IMR-90 (cell line): ENCODE measurements around the gene CDH23. TPM values are rescaled to one million over a fixed set of nuclear protein-coding genes. Genes with fewer than 3 reads are reported as not detected.

Source experiments
- ATAC-seq: fragments of 200-7000 bp; cut with Tn5 transposase; 2 replicates; pipeline ENCODE4 v1.9.1; 2020; ENCODE audit warnings: low read depth, mild to moderate bottlenecking, moderate library complexity
- BruUV-seq: library from RNA; stranded (reverse); fragments of 400-500 nt; replicated peaks from 2 replicates; lab custom pipeline; 2021; lab: Mats Ljungman, UMichigan
- CTCF ChIA-PET: fragments of 300-600 bp; formaldehyde crosslinking; extraction: SDS; loops from one replicate; lab custom pipeline; 2021; ENCODE audit warnings: antibody characterized with exemption; lab: Yijun Ruan, JAX
- POLR2A ChIA-PET: fragments of 300-600 bp; sonication (Branson Sonifier 250); formaldehyde crosslinking; loops from one replicate; lab custom pipeline; 2022; ENCODE audit warnings: antibody characterized with exemption; ENCODE audit not compliant: unreplicated experiment; lab: Charles Lee
- DNase-seq: peaks from one replicate; pipeline ENCODE4 v3.0.0; 2013
- H2AFZ ChIP-seq: replicated peaks from 2 replicates; pipeline ENCODE3; 2013; ENCODE audit warnings: low read length, mild to moderate bottlenecking; ENCODE audit not compliant: poor library complexity
- H2AK5ac ChIP-seq: 2 replicates; pipeline ENCODE4 v1.6.1; 2013; ENCODE audit warnings: low read depth, low read length, inconsistent platforms
- H2AK9ac ChIP-seq: replicated peaks from 2 replicates; pipeline ENCODE3; 2013; ENCODE audit warnings: mild to moderate bottlenecking, low read depth, low read length, moderate library complexity; ENCODE audit not compliant: poor library complexity
- H2BK120ac ChIP-seq: 2 replicates; pipeline ENCODE4 v1.6.1; 2013; ENCODE audit warnings: low read depth, low read length, inconsistent platforms
- H2BK15ac ChIP-seq: 3 replicates; pipeline ENCODE4 v1.6.1; 2013; ENCODE audit warnings: low read depth, low read length, inconsistent platforms
- H2BK20ac ChIP-seq: 2 replicates; pipeline ENCODE4 v1.6.1; 2013; ENCODE audit warnings: low read depth, mild to moderate bottlenecking, inconsistent platforms, low read length, moderate library complexity
- H2BK5ac ChIP-seq: 2 replicates; pipeline ENCODE4 v1.6.1; 2013; ENCODE audit warnings: mild to moderate bottlenecking, low read depth, low read length, inconsistent platforms; ENCODE audit not compliant: poor library complexity, severe bottlenecking
- H3K14ac ChIP-seq: replicated peaks from 2 replicates; pipeline ENCODE4 v1.6.1; 2013; ENCODE audit warnings: low read depth, low read length, inconsistent platforms
- H3K18ac ChIP-seq: 2 replicates; pipeline ENCODE4 v1.6.1; 2013; ENCODE audit warnings: low read depth, low read length, control low read depth
- H3K23ac ChIP-seq: 2 replicates; pipeline ENCODE4 v1.6.1; 2013; ENCODE audit warnings: low read depth, low read length, inconsistent platforms
- H3K27ac ChIP-seq: 2 replicates; pipeline ENCODE4 v1.5.1; 2013; ENCODE audit warnings: mild to moderate bottlenecking, control low read depth, low read length; ENCODE audit not compliant: insufficient read depth
- H3K27me3 ChIP-seq: 2 replicates; pipeline ENCODE4 v1.6.1; 2013; ENCODE audit warnings: low read length; ENCODE audit not compliant: control insufficient read depth, insufficient read depth
- H3K36me3 ChIP-seq: 2 replicates; pipeline ENCODE4 v1.6.1; 2013; ENCODE audit warnings: low read length, mixed read lengths; ENCODE audit not compliant: control insufficient read depth, insufficient read depth
- H3K4ac ChIP-seq: 2 replicates; pipeline ENCODE4 v1.6.1; 2013; ENCODE audit warnings: low read depth, low read length, inconsistent platforms
- H3K4me1 ChIP-seq: 2 replicates; pipeline ENCODE4 v1.6.1; 2013; ENCODE audit warnings: low read length, mixed read lengths; ENCODE audit not compliant: control insufficient read depth, insufficient read depth
- H3K4me2 ChIP-seq: 2 replicates; pipeline ENCODE4 v1.6.1; 2013; ENCODE audit warnings: low read depth, mild to moderate bottlenecking, control low read depth, low read length, moderate library complexity
- H3K4me3 ChIP-seq: 2 replicates; pipeline ENCODE4 v1.5.1; 2013; ENCODE audit warnings: low read depth, mild to moderate bottlenecking, control low read depth, low read length, moderate library complexity; ENCODE audit not compliant: insufficient read depth
- H3K56ac ChIP-seq: 2 replicates; pipeline ENCODE4 v1.6.1; 2013; ENCODE audit warnings: low read length, inconsistent platforms; ENCODE audit not compliant: insufficient read depth; ENCODE audit errors: extremely low read depth
- H3K79me1 ChIP-seq, 2 experiments: 2 replicates each; pipeline ENCODE4 v1.6.1; 2013; ENCODE audit warnings: low read length in 2 of 2, inconsistent platforms in 1 of 2, low read depth in 1 of 2
- H3K9ac ChIP-seq: 2 replicates; pipeline ENCODE4 v1.6.1; 2013; ENCODE audit warnings: low read depth, low read length, control low read depth
- H3K9me1 ChIP-seq: 2 replicates; pipeline ENCODE4 v1.6.1; 2013; ENCODE audit warnings: low read length, inconsistent platforms; ENCODE audit not compliant: insufficient read depth
- H3K9me3 ChIP-seq: 2 replicates; pipeline ENCODE4 v1.6.1; 2013; ENCODE audit warnings: low read length; ENCODE audit not compliant: control insufficient read depth, insufficient read depth
- H4K20me1 ChIP-seq: 2 replicates; pipeline ENCODE4 v1.6.1; 2013; ENCODE audit warnings: low read length, inconsistent platforms; ENCODE audit not compliant: insufficient read depth
- H4K5ac ChIP-seq: 2 replicates; pipeline ENCODE4 v1.6.1; 2013; ENCODE audit warnings: mild to moderate bottlenecking, low read depth, low read length, control low read depth
- H4K8ac ChIP-seq, 2 experiments: 2 replicates each; pipeline ENCODE4 v1.6.1; 2013; ENCODE audit warnings: low read depth in 2 of 2, low read length in 2 of 2, control low read depth in 1 of 2, inconsistent platforms in 1 of 2
- H4K91ac ChIP-seq: 2 replicates; pipeline ENCODE4 v1.6.1; 2013; ENCODE audit warnings: low read depth, low read length, inconsistent platforms; ENCODE audit not compliant: insufficient read depth
- BHLHE40 ChIP-seq: fragments of 150-350 bp; IDR thresholded peaks from 2 replicates; pipeline ENCODE4 v1.6.1; 2016; ENCODE audit warnings: mild to moderate bottlenecking, low read depth, low read length
- CEBPB ChIP-seq: IDR thresholded peaks from 2 replicates; pipeline ENCODE4 v1.6.1; 2012; ENCODE audit warnings: low read depth, low read length, improper control_type of control experiment
- CTCF ChIP-seq: conservative IDR thresholded peaks from 2 replicates; pipeline ENCODE4 v1.5.1; 2012; ENCODE audit warnings: mild to moderate bottlenecking, low read depth, low read length, improper control_type of control experiment
- MAFK ChIP-seq: IDR thresholded peaks from 2 replicates; pipeline ENCODE4 v1.6.1; 2012; ENCODE audit warnings: low read depth, low read length, improper control_type of control experiment
- MAZ ChIP-seq: IDR thresholded peaks from 2 replicates; pipeline ENCODE4 v1.6.1; 2012; ENCODE audit warnings: low read depth, mild to moderate bottlenecking, low read length, improper control_type of control experiment, moderate library complexity, borderline replicate concordance
- MXI1 ChIP-seq: IDR thresholded peaks from 2 replicates; pipeline ENCODE4 v1.6.1; 2012; ENCODE audit warnings: low read depth, mild to moderate bottlenecking, low read length, moderate library complexity, borderline replicate concordance
- RAD21 ChIP-seq: IDR thresholded peaks from 2 replicates; pipeline ENCODE4 v1.6.1; 2012; ENCODE audit warnings: low read length, improper control_type of control experiment
- RFX5 ChIP-seq: IDR thresholded peaks from 2 replicates; pipeline ENCODE4 v1.8.0; 2012; ENCODE audit warnings: low read depth, mild to moderate bottlenecking, low read length, moderate library complexity
- SMC3 ChIP-seq: fragments of 150-350 bp; IDR thresholded peaks from 2 replicates; pipeline ENCODE4 v1.6.1; 2016; ENCODE audit warnings: low read depth, mild to moderate bottlenecking, antibody characterized with exemption, low read length, moderate library complexity
- WGBS, 2 experiments: methylation state at CpG; one replicate each; pipeline versions ENCODE4 v1.1.5 to v1.1.7; 2013; ENCODE audit warnings: missing lambda C conversion rate in 2 of 2; ENCODE audit not compliant: insufficient read length in 1 of 2; ENCODE audit errors: extremely low coverage in 2 of 2; 5-methylcytosine and 5-hydroxymethylcytosine counted together
- dilution Hi-C: fragments of 300-500 bp; cut with HindIII; formaldehyde crosslinking; loops from one replicate; pipeline ENCODE4 v1.14.3; 2018; ENCODE audit warnings: low sequenced_read_pairs; ENCODE audit not compliant: unreplicated experiment
- in situ Hi-C: fragments of 300-500 bp; cut with MboI; formaldehyde crosslinking; loops from 3 replicates; pipeline ENCODE4 v1.14.3; 2019; ENCODE audit warnings: low sequenced_read_pairs, inconsistent platforms, mixed read lengths
- intact Hi-C: fragments of 100-400 bp; cut with micrococcal nuclease; formaldehyde crosslinking; loops from 2 replicates; pipeline ENCODE4 v1.10.0; 2022
- polyA plus RNA-seq, 3 experiments: library from polyadenylated mRNA; depleted of rRNA; stranded (reverse); fragments of >200 nt; gene quantifications; 2 replicates each; pipeline ENCODE4 v1.2.3, GENCODE V29; 2012; ENCODE audit warnings: low replicate concordance in 1 of 3
- total RNA-seq: library from RNA; depleted of rRNA; stranded (reverse); fragments of >200 nt; gene quantifications from 2 replicates; pipeline ENCODE4 v1.2.3, GENCODE V29; 2012

Gene CDH23
- total and polyA plus RNA-seq, 2 of the 4 experiments (the other 2 are of a cell fraction), result under 0.01 to 0.03 TPM

GRCh38 chr10:71382028-71382427 lies 14.7 kb upstream of the CDH23 start:
- in situ Hi-C loops (loop anchor here (10.0 kb wide), 1 partner anchor 433 kb away; no protein-coding TSS in a partner anchor), intact Hi-C loops (no loop called here), dilution Hi-C loops (no loop called here)
- Histone ChIP-seq H4K5ac (no peak overlapping the region), H3K4me2 (no peak overlapping the region), H3K4me1 (no peaks in the 10 kb centered on the region), H2AFZ (no peak overlapping the region), H2BK120ac (no peak overlapping the region), H2AK9ac (no peak overlapping the region), H3K14ac (no peak overlapping the region), H3K79me1 (no peaks in the 10 kb centered on the region), H2BK15ac (no peak overlapping the region), H3K27ac (no peak overlapping the region), H3K27me3 (peaks cover 27% of the 10 kb centered on the region), H2BK5ac (no peak overlapping the region), H3K9ac (no peak overlapping the region), H4K8ac (no peak overlapping the region), H4K91ac (no peak overlapping the region), H3K9me1 (no peaks in the 10 kb centered on the region), H2BK20ac (no peak overlapping the region), H3K4ac (no peak overlapping the region), H2AK5ac (no peak overlapping the region), H4K20me1 (no peaks in the 10 kb centered on the region), H3K18ac (no peak overlapping the region), H3K4me3 (no peak overlapping the region), H3K36me3 (no peaks in the 10 kb centered on the region), H3K9me3 (no peaks in the 10 kb centered on the region), H3K56ac (no peak overlapping the region), H3K23ac (no peak overlapping the region)
- POLR2A ChIA-PET, result no interaction called here
- no peak for ATAC-seq
- TF ChIP-seq SMC3 (no peak), CTCF (no peak), CEBPB (no peak), MAZ (no peak), MXI1 (no peak), BHLHE40 (no peak), RFX5 (no peak), MAFK (no peak), RAD21 (no peak)
- no TSS peak for BruUV-seq
- CTCF ChIA-PET, result no interaction called here
- DNase-seq, result no peak
- no CpG with 5 or more reads among the region's 2 CpGs for WGBS, 2 experiments
